Endothelial cell of umbilical vein (primary cell): Measurements from ENCODE around the gene AGO4. TPM values are rescaled to one million over a fixed set of nuclear protein-coding genes. Genes with fewer than 3 reads are reported as not detected.

Source experiments
- Bru-seq: library from RNA; stranded (reverse); fragments of 400-500 nt; gene quantifications from one replicate; lab custom pipeline; 2021; lab: Mats Ljungman, UMichigan
- BruChase-seq, 2 experiments: library from RNA; stranded (reverse); fragments of 400-500 nt; gene quantifications; one replicate each; lab custom pipeline; 2021; lab: Mats Ljungman, UMichigan
- BruUV-seq: library from RNA; stranded (reverse); fragments of 400-500 nt; replicated peaks from 2 replicates; lab custom pipeline; 2021; lab: Mats Ljungman, UMichigan
- CTCF ChIA-PET: fragments of 300-600, 350-600 bp; sonication (Branson Sonifier 250); formaldehyde crosslinking; loops from one replicate; lab custom pipeline; 2021; ENCODE audit warnings: antibody characterized with exemption, inconsistent platforms; lab: Charles Lee
- POLR2A ChIA-PET: fragments of 300-600, 350-600 bp; sonication (Branson Sonifier 250); formaldehyde crosslinking; loops from one replicate; lab custom pipeline; 2021; ENCODE audit warnings: antibody characterized with exemption, inconsistent platforms; lab: Charles Lee
- DNase-seq: peaks from one replicate; pipeline ENCODE4 v3.0.0-alpha.2; 2011; ENCODE audit warnings: low read depth, low spot score
- FAIRE-seq: peaks from 2 replicates; lab custom pipeline; 2011; peaks lifted over from hg19 to GRCh38; lab: Jason Lieb, UNC
- H2AFZ ChIP-seq: 2 replicates; pipeline ENCODE4 v1.6.0; 2012; ENCODE audit warnings: low read depth, low read length, control low read depth, inconsistent platforms
- H3K27ac ChIP-seq: 2 replicates; pipeline ENCODE4 v1.5.1; 2011; ENCODE audit warnings: low read depth, mild to moderate bottlenecking, control low read depth, low read length, moderate library complexity; ENCODE audit not compliant: insufficient read depth
- H3K27me3 ChIP-seq, 2 experiments: 2 replicates each; pipeline versions ENCODE4 v1.6.0 to v1.6.1; 2011; ENCODE audit warnings: low read length in 2 of 2, mixed read lengths in 1 of 2; ENCODE audit not compliant: control insufficient read depth in 2 of 2, insufficient read depth in 2 of 2
- H3K36me3 ChIP-seq, 2 experiments: 2 replicates in 1 of 2; 3 replicates in 1 of 2; pipeline ENCODE4 v1.5.1; 2011; ENCODE audit warnings: low read length in 2 of 2, mild to moderate bottlenecking in 1 of 2, moderate library complexity in 1 of 2; ENCODE audit not compliant: control insufficient read depth in 2 of 2, insufficient read depth in 2 of 2; ENCODE audit errors: extremely low read depth in 1 of 2
- H3K4me1 ChIP-seq: 3 replicates; pipeline ENCODE4 v1.5.1; 2011; ENCODE audit warnings: mild to moderate bottlenecking, low read length; ENCODE audit not compliant: control insufficient read depth, insufficient read depth; ENCODE audit errors: extremely low read depth
- H3K4me2 ChIP-seq: 2 replicates; pipeline ENCODE4 v1.6.1; 2011; ENCODE audit warnings: low read length, control low read depth, mixed read lengths; ENCODE audit not compliant: insufficient read depth
- H3K4me3 ChIP-seq, 3 experiments: fragments of 200-600 bp in 1 of 3; sonication (generic), shearing (Covaris generic) in 1 of 3; replicated peaks in 1 of 3; 2 replicates each; pipeline ENCODE4 v1.5.1; 2011 to 2016; ENCODE audit warnings: control low read depth in 3 of 3, low read length in 3 of 3, mild to moderate bottlenecking in 2 of 3, inconsistent platforms in 1 of 3, low read depth in 1 of 3, moderate library complexity in 1 of 3; ENCODE audit not compliant: insufficient read depth in 1 of 3
- H3K79me2 ChIP-seq: 2 replicates; pipeline ENCODE4 v1.6.0; 2012; ENCODE audit warnings: low read length, inconsistent platforms; ENCODE audit not compliant: control insufficient read depth, insufficient read depth
- H3K9ac ChIP-seq: replicated peaks from 2 replicates; pipeline ENCODE3; 2011; ENCODE audit warnings: low read length, control low read depth; ENCODE audit not compliant: insufficient read depth; ENCODE audit errors: extremely low read depth
- H3K9me1 ChIP-seq: replicated peaks from 3 replicates; pipeline ENCODE4 v1.6.0; 2011; ENCODE audit warnings: mild to moderate bottlenecking, low read length; ENCODE audit not compliant: control insufficient read depth, insufficient read depth; ENCODE audit errors: extremely low read depth
- H3K9me3 ChIP-seq: replicated peaks from 2 replicates; pipeline ENCODE4 v1.5.1; 2012; ENCODE audit warnings: low read length, inconsistent platforms; ENCODE audit not compliant: control insufficient read depth, insufficient read depth
- H4K20me1 ChIP-seq: replicated peaks from 2 replicates; pipeline ENCODE3; 2011; ENCODE audit warnings: mild to moderate bottlenecking, low read length; ENCODE audit not compliant: control insufficient read depth, insufficient read depth; ENCODE audit errors: extremely low read depth
- EZH2 ChIP-seq: IDR thresholded peaks from 2 replicates; pipeline ENCODE4 v1.6.1; 2012; ENCODE audit warnings: borderline replicate concordance, low read depth, mild to moderate bottlenecking, moderate library complexity, low read length, inconsistent platforms; ENCODE audit not compliant: severe bottlenecking
- JUN ChIP-seq: IDR thresholded peaks from 2 replicates; pipeline ENCODE4 v1.6.1; 2011; ENCODE audit warnings: borderline replicate concordance, low read depth; ENCODE audit not compliant: insufficient read length, insufficient read depth
- POLR2A ChIP-seq: IDR thresholded peaks from 2 replicates; pipeline ENCODE4 v1.6.1; 2012; ENCODE audit warnings: low read depth, mild to moderate bottlenecking, control low read depth, low read length
- POLR2AphosphoS5 ChIP-seq: IDR thresholded peaks from 2 replicates; pipeline ENCODE4 v1.6.1; 2012; ENCODE audit warnings: low read depth, mild to moderate bottlenecking, control low read depth, low read length, moderate library complexity; ENCODE audit not compliant: insufficient read depth
- dilution Hi-C: fragments of 300-500 bp; cut with MboI; formaldehyde crosslinking; loops from one replicate; pipeline ENCODE4 v1.15.0; 2019; ENCODE audit warnings: low sequenced_read_pairs; ENCODE audit not compliant: extremely low pct_ligation_motif_present
- intact Hi-C: fragments of 100-400 bp; cut with micrococcal nuclease; formaldehyde crosslinking; loops from one replicate; pipeline ENCODE4 v1.10.0; 2022
- long read RNA-seq: library from polyadenylated mRNA; stranded (forward); transcript quantifications from one replicate; pipeline ENCODE4 v2.0.0, GENCODE V29; 2021
- polyA minus RNA-seq, 3 experiments: library from RNA; depleted of rRNA, polyadenylated mRNA; stranded (reverse); fragments of >200 nt; gene quantifications; 1 replicate in 1 of 3; 2 replicates in 2 of 3; pipeline ENCODE4 v1.2.3, GENCODE V29; 2011
- polyA plus RNA-seq, 4 experiments: library from polyadenylated mRNA; depleted of rRNA in 3 of 4; stranded (reverse) in 3 of 4; unstranded in 1 of 4; fragments of >200 nt; gene quantifications; 2 replicates each; pipeline versions ENCODE4 v1.2.1 to v1.2.3, GENCODE V29; 2011 to 2012; ENCODE audit warnings: missing spikeins in 1 of 4
- total RNA-seq: library from RNA; stranded (reverse); gene quantifications from 2 replicates; pipeline ENCODE4 v1.2.3, GENCODE V29; 2021
- TF ChIP-seq, protein P1 (sequence below): IDR thresholded peaks from 2 replicates; pipeline ENCODE4 v1.6.1; 2011; ENCODE audit not compliant: insufficient read depth, insufficient read length

The AGO4 gene
- total RNA-seq (16.2 and 19.8 TPM in 2 replicates), polyA plus RNA-seq (9.7 and 11.1 TPM in 2 replicates), polyA minus RNA-seq (55.9 and 57.6 TPM in 2 replicates), Bru-seq, nascent RNA (percentile 75 among the genes with signal in this experiment), BruChase-seq, experiment 1, labeled RNA remaining after a 6-hour chase (percentile 75 among the genes with signal in this experiment), BruChase-seq, experiment 2, labeled RNA remaining after a 2-hour chase (percentile 88 among the genes with signal in this experiment)
- 5.4 and 7.9 TPM in 2 replicates for polyA plus RNA-seq (2011; cell fraction: cytosol; rRNA removed)
- polyA plus RNA-seq (2011; cell fraction: nucleus; rRNA removed), result 30.8 and 34.4 TPM in 2 replicates
- polyA plus RNA-seq (2012), result 8.6 and 9.0 TPM in 2 replicates
- 10.3 TPM for polyA minus RNA-seq (2011; cell fraction: cytosol; rRNA and poly(A)+ RNA removed)
- 29.4 and 47.1 TPM in 2 replicates for polyA minus RNA-seq (2011; cell fraction: nucleus; rRNA and poly(A)+ RNA removed)
- long read RNA-seq, full-length matches to known transcripts, result 2 of 10 reads
- long read RNA-seq, partial matches to known transcripts, result 5 of 10 reads
- long read RNA-seq, other reads (novel, unspliced or antisense), result 3 of 10 reads

- dilution Hi-C loops, result no loop called here
- H3K9ac ChIP-seq, result peak within 1 kb of the TSS; percentile 83
- peak within 1 kb of the TSS; percentile 65 for H3K27ac ChIP-seq
- no peaks in the 10 kb centered on the region for H3K36me3 ChIP-seq
- no peaks in the 10 kb centered on the region for H3K9me3 ChIP-seq
- no peaks in the 10 kb centered on the region for H3K9me1 ChIP-seq
- no peaks in the 10 kb centered on the region for H4K20me1 ChIP-seq
- CTCF ChIA-PET, result interaction anchor here (1.4 kb wide), 1 partner anchor 12 kb away, joined by 3 read pairs; no protein-coding TSS in a partner anchor
- FAIRE-seq, result no peak
- peak within 1 kb of the TSS; percentile 96 for H2AFZ ChIP-seq
- intact Hi-C loops, result no loop called here
- H3K27me3 ChIP-seq, result no peaks in the 10 kb centered on the region
- H3K79me2 ChIP-seq, result peaks cover 19% of the 10 kb centered on the region
- POLR2A ChIA-PET, result no interaction called here
- H3K4me1 ChIP-seq, result peaks cover 12% of the 10 kb centered on the region
- BruUV-seq, result no TSS peak
- peak within 1 kb of the TSS; percentile 71 to 93 (median 85) for H3K4me3 ChIP-seq
- H3K4me2 ChIP-seq, result peak within 1 kb of the TSS; percentile 96
- peak; percentile 42 for DNase-seq
- TF ChIP-seq, protein P1, sequence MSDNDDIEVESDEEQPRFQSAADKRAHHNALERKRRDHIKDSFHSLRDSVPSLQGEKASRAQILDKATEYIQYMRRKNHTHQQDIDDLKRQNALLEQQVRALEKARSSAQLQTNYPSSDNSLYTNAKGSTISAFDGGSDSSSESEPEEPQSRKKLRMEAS, result no peak
- no peak for TF ChIP-seq POLR2AphosphoS5
- no peak for TF ChIP-seq EZH2
- no peak for TF ChIP-seq POLR2A
- no peak for TF ChIP-seq JUN
These were observed at the start of gene AGO4 for GRCh38 chr1:35807614-35808449. Gene AGO4 (plus strand): TSS chr1:35808016. CDS start chr1:35808417, 401 bp downstream.
